KBM-7 (cell line): ENCODE measurements around the gene SELENOW.
"Not testable (repeated sequence)": the region's sequence is repeated elsewhere in the genome, so short reads cannot be mapped to it uniquely, and the experiment has no call there.

Source experiments
- DNase-seq: peaks from one replicate; pipeline ENCODE4 v3.0.0-alpha.2; 2015
- in situ Hi-C: fragments of 300-500 bp; cut with MboI; formaldehyde crosslinking; loops from 2 replicates; pipeline ENCODE4 v1.14.3; 2020; ENCODE audit warnings: low sequenced_read_pairs, low pct_unique_long_range_greater_than_20kb, mixed read lengths

SELENOW gene

DNA sequence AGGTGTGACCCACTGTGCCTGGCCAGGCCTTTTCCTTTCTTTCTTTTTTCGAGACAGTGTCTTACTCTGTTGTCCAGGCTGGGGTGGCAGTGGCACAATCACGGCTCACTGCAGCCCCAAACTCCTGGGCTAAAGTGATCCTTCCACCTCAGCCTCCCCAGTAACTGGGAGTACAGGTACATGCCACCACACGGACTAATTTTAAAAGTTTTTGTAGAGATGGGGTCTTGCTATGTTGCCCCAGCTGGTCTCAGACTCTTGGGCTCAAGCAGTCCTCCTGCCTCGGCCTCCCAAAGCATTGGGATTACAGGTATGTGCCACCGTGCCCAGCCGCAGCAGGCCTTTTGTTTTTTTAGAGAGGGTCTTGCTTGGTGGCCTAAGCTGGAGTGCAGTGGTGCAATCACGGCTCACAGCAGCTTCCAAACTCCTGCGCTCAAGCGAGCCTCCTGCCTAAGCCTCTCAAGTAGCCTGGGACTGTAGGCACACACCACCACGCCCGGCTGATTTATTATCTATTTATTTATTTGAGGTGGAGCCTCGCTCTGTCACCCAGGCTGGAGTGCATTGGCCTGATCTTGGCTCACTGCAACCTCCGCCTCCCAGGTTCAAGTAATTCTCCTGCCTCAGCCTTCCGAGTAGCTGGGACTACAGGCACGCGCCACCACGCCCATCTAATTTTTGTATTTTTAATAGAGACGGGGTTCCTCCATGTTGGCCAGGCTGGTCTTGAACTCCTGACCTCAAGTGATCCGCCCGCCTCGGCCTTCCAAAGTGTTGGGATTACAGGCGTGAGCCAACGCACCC lies 1.1 kb upstream of the SELENOW start:
- DNase-seq, in situ Hi-C loops: not testable (repeated sequence)

DNA sequence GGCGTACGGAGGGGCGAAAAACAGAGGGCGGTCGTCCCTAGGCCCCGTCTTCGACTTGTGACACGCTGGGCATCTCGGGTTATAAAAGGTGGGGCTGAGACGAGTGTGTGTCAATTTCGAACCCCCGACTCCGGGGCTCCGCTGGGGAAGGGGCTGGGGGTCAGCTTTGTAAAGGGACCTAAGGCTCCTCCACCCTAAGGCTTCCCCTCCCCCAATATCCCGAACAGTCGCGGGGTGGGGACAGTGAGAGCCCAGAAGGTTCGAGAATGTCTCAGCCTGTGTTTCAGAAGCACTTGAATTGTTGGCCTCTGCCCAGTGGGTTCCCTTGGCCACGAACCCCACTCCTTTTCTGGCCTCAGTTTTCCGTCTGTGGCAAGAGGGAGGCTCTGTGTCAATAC lies 450 bp downstream of the SELENOW start:
- in situ Hi-C loops: no loop called here
- DNase-seq: no peak

DNA sequence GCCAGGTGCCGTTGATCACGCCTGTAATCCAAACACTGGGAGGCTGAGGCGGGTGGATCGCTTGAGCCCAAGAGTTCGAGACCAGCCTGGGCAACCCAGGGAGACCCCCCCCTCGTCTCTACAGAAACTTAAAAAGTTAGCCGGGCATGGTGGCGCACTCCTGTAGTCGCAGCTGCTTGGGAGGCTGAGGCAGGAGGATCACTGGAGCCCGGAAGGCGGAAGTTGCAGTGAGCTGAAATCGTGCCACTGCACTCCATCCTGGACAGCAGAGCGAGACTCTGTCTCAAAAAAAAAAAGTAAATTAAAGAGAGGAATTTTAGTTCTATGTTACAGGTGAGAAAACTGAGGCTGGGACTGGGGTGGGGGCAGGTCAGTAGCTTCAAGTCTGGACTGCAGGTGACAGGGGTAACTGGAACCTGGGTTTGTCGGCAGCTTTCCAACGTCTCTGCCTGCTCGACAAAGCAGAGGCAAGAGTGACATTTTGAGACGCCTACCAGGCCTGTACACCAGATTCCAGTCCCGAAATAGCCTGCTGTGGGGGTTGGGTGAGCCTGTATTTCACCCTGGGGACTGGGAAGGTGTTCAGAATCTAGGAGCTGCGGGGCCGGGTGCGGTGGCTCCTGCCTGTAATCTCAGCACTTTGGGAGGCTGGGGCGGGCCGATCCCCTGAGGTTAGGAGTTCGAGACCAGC lies 1.2 kb downstream of the SELENOW start:
- DNase-seq: no peak
- in situ Hi-C loops: no loop called here

DNA sequence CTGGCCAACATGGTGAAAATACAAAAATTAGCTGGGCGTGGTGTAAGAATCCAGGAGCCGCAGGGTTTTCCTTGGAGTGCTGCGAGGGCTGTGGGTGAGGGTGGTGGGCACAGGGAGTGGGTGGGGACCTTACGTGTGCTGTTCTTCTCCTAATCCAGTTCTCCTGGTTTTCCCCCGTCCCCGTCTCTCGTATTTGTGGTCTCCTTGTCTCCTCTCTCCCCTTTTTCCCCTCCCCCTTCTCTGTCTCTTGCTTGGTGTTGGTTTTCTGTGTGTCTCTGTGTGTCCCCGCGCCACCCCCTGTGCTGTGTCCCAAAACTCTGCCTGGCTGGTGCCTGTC lies 1.7 kb downstream of the SELENOW start:
- no peak for DNase-seq
- in situ Hi-C loops: no loop called here

DNA sequence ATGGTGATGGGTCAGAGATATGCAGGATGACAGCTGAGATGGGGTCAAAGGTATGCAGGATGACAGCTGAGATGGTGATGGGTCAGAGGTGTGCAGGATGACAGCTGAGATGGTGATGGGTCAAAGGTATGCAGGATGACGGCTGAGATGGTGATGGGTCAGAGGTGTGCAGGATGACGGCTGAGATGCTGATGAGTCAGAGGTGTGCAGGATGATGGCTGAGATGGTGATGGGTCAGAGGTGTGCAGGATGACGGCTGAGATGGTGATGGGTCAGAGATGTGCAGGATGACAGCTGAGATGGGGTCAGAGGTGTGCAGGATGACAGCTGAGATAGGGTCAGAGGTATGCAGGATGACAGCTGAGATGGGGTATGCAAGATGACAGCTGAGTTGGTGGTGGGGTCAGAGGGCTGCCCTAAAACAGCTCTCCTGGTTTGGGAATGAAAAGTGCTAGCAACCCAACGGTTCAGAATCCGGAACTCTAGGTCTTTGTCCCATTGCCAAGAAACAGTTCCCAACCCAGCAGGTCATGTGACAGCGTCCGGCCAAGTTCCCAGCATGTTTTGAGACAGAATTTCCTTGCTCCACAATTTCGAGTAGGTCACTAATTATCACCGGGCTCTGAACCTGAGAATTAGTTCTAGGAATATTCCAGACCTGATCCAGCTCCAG lies 3.2 kb downstream of the SELENOW start:
- DNase-seq: no peak
- in situ Hi-C loops: no loop called here

DNA sequence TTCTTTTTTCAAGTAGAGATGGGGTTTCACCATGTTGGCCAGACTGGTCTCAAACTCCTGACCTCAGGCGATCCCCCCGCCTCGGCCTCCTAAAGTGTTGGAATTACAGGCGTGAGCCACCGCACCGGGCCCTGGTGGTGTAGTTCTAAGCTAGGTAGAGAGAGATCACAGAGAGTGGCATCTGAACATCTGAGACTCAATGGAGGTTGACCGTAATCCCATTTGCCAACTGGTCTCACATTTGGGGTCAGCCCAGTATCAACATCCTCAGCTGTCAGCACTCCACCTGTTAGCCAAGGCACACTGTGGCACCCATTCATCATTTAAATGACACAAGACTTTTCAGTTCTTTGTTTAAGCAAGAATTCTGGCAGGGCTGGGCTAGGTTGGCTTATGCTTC lies 8.1 kb downstream of the SELENOW start:
- DNase-seq: no peak
- in situ Hi-C loops: no loop called here

DNA sequence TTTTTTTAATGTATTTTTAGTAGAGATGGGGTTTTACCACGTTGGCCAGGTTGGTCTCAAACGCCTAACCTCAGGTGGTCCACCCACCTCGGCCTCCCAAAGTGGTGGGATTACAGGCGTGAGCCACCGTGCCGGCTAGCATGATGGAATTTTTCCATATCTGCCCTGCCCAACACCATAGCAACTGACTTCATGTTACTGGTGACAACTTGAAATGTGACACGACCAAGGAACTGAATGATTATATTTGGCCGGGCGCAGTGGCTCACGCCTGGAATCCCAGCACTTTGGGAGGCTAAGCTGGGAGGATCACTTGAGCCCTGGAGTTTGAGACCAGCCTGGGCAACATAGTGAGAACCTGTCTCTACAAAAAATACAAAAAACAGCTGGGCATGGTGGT lies 8.8 kb downstream of the SELENOW start:
- in situ Hi-C loops, DNase-seq: not testable (repeated sequence)

DNA sequence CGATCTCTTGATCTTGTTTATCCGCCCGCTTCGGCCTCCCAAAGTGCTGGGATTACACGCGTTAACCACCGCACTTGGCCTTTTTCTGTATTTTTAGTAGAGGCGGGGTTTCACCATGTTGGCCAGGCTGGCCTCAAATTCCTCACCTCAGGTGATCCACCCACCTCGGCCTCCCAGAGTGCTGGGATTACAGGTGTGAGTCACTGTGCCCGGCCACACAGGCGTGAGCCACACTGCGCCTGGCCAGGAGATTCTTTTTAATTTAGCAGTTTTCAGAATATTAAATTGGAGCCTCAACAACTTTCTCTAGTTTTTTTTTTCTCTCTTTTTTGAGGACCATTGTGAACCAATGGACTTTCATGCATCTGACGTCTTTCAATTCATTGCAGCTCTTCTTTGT lies 11.3 kb downstream of the SELENOW start:
- DNase-seq, in situ Hi-C loops: not testable (repeated sequence)

DNA sequence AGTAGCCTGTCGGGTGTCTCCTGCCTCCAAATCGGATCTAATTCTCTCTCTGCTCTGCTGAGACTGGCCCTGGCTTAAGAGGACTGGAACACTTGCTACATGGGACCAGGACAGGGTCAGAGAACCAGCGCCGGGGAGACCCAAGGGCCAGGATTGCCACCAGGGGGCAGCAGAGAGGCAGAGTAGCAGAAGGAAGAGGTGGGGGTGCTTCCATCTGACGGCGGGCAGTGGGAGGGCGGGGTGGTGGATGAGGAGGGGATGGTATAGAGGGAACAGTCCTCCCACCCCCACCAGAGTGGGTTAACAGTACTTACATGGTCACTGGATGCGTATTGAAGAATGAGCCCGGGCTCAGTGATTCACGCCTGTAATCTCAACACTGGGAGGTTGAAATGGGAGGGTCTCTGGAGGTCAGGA lies 11.9 kb downstream of the SELENOW start:
- in situ Hi-C loops: no loop called here
- peak; percentile 76 for DNase-seq

DNA sequence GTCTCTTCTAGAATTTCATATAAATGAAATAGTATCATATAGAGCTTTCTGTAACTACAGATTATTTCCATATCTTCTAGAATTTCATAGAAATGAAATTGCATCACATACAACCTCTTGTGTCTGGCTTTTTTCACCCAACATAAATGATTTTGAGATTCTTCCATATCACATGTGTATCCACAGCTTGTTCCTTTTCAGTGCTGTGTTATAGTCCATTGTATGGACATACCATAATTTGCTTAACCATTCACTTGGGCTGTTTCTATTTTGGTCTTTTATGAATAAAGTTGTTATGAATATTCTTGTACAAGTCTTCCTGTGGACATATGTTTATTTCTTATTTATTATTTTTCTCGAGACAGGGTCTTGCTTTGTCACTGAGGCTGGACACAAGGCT lies 14.1 kb downstream of the SELENOW start:
- in situ Hi-C loops: no loop called here
- DNase-seq: no peak

DNA sequence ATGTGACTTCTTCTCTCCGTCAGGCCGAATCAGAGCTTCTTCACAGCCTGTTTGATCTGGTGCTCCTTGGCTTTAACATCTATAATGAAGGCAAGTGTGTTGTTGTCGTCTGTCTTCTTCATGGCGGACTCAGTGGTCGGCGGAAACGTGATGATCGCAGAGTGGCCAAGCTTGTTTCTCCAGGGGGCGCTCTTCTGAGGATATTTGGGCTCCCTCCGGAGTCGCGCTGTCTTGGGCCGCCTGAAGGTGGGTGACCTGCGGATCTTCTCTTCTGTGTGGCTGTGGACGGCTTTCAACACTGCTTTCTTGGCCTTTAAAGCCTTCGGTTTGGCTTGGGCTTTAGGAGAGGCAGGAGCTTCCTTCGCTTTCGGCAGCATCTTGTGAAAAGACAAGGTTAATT lies 16.0 kb downstream of the SELENOW start:
- in situ Hi-C loops: no loop called here
- DNase-seq: no peak

DNA sequence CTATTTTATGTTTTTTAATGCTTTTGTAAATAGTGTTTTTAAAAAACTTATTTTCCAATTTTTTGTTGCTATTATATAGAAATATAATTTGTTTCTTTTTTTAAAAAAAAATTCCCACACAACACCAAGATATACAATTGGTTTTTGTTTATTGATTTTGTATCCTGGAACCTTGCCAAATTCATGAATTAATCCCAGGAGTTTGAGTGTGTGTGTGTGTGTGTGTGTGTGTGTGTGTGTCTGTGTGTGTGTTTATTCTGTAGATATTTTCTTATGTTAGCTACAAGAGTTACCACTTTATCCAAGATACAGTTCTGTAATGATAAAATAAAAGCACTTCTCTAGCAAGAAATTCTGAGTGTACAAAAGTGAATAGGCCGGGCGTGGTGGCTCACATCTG lies 18.3 kb downstream of the SELENOW start:
- DNase-seq: no peak
- in situ Hi-C loops: no loop called here

DNA sequence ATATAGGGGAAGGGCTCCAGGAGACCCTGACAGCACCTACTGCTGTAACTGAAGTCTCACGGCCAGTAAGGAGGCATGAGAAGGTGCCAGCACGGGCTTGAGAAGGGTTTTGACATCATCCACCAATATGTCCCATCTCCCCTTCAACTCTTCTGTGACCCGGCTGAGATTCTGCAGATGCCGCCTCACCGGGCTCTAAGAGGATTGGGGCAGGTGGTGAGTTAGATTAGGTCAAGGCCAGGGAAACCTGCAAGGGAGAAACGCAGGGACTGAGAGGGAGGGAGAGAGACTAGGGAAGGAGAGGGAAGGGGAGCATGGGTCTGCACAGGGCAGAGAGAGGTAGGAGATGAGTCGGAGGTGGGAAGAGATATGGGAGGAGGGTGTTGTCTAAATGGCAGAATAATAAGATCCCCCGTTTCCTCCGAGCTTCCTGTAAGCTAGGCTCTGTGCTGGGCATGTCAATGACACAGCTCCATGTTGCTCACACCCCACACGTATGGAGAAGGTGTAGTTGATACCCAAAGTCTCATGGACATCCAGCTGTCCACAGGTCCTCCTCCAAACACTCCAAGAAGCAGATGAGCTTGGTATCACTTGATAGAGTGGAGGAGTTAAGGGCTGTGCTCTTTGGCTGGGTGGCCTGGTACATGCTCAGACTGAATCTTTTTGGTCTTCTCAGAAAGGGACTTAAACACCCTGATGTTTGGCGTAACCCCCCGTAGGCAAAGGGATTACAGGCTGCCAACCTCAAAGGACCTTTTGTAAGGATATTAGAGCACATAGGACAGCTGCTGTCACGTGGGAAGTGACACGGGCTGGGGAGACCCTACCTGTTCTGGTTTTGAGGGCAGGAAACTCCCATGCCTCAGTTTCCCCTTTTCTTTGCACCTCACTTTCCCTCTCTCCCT lies 19.7 kb downstream of the SELENOW start:
- no peak for DNase-seq
- in situ Hi-C loops: no loop called here

DNA sequence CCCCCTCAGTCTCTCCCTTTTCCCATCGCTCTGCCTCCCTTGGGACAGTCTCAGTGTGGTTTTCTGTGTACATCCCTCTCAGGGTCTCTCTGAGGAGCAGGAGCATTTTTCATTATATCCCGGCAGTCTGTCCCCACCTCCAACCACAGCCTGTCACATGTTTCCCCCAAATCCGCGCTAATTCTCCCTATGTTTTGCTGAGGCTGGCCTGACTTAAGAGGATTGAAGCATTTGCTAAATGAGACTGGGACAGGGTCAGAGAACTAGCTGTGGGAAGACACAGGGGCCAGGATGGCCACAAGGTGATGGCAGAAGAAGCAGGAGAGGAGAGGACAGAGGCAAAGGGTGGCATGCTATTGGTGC lies 20.4 kb downstream of the SELENOW start:
- no peak for DNase-seq
- in situ Hi-C loops: no loop called here

DNA sequence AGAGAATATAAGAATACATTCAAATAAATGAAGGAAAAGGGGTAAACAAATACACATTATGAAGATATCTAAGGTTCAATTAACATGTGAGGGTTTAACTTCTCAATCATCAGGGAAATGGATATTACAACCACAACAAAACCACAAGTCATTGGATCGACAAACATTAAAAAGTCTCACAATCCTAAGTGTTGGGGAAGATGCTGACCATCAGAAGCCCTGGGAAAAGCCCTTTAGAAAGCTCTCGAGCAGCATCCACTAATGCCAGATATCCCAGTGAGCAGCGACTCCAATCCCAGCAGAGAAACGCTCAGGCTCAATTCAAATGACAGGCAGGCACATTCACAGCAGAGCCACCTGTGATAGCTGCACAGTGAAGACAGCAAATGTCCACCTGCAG lies 22.8 kb downstream of the SELENOW start:
- no peak for DNase-seq
- in situ Hi-C loops: no loop called here

DNA sequence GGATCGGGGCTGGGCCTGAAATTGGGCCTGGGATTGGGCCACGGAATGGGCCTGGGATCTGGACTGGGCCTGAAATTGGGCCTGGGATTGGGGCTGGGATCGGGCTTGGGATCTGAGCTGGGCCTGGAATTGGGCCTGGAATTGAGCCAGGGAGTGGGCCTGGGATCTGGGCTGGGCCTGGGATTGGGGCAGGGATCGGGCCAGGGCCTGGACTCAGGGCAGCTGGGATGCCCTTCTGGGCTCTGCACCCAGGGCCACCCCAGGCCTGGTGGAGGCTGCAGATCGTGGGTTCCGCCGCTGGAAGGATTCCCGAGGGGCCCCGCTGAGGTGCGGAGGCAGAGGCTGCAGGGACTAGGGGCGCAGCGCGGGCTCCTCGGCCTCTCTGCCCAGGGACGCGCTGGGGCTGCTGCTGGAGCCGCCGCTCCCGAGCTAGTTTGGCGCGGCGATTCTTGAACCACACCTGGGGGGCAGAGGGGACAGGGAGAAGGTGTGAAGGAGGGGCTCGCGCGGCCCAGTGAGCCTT lies 24.1 kb downstream of the SELENOW start:
- in situ Hi-C loops: no loop called here
- no peak for DNase-seq

DNA sequence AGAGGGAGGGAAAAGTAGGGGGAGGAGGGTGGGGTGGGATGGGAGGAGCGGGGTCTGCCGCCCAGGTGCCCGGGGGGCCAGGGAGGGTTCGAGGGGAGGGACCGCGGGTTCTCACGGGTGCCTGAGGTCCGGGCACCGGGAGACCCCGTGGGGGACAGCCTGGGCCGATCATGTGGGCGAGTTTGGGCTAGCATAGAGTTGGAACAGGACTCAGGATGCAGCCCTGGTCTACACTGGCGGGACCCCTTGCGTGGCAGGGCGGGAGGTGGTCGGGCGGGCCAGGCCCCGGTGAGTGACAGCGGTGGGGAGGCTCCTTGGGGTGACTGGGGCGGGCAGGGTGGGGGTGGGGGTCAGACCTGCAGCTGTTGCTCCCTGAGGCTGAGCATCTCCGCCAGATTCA lies 24.6 kb downstream of the SELENOW start:
- DNase-seq, in situ Hi-C loops: not testable (repeated sequence)

DNA sequence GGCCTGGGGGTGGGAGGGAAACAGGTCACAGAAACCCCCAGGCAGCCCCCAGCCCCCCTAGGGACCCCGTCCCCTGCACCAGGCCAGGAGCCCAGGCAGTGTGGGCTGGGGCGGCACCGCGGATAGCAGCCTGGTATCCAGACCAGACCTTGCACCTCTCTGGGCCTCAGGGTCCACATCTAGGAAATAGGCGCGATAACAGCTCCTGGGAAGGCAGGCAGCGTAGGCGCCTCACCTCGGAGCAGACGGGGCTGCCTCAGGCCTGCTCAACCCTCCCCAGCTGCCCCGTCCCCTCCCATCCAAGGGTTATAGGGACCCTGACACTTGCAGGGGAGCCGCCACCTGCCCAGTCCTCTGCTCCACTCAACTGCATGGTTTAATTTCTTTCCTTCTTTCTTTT lies 25.2 kb downstream of the SELENOW start:
- DNase-seq, in situ Hi-C loops: not testable (repeated sequence)

DNA sequence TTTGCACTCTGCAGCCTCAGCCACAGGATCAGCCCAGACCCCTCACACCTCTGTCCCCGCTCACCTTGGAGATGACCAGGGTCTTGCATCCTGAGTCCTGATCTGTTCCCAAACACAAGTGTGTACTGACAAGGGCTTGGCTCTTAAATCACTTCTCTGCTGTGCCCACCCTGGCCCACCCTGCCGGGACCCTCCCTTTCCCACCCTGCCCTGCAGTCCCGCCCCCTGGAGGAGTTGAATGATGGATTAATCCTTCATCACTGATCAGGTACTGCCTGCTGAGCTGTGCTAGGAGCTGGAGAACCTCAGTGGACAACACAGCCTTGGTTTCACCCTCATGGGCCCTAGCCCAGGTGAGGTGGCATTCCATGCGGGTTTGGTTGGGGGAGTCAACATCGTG lies 25.9 kb downstream of the SELENOW start, which contains the start of gene TPRX1:
TSS of gene TPRX1 (minus strand) at position 101 of the 400 bp plus-strand sequence. CDS start at position 89, 12 bp downstream.
- DNase-seq, in situ Hi-C loops: not testable (repeated sequence)
